ENCODE data around the gene TMED8.

TMED8 gene

DNA sequence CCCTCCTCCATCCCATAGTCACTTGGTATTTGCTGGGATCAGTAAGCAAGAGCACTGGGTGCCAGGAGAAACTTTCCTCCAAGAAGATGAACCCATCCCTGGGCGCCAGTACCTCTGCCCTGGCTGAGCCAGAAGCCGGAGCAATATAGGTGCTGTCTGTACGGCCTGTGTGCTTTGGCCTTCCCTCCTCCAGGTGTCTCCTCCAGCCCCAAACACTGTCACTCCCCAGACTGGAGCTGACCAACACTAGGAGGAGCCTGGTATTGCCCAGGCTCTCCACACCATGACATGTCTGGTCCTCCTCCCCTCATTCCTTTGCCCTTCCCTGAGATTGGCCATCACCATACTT lies 51.2 kb downstream of the TMED8 start:
- Histone ChIP-seq H3K27ac (ENCODE audit: poor library complexity, severe bottlenecking) (no peak overlapping the region), H3K27me3 (ENCODE audit: insufficient read depth, poor library complexity, severe bottlenecking) (no peaks in the 10 kb centered on the region), H3K4me3 (ENCODE audit: severe bottlenecking) (no peak overlapping the region), H3K9me3 (ENCODE audit: severe bottlenecking) (no peaks in the 10 kb centered on the region), H3K36me3 (ENCODE audit: low read depth) (no peaks in the 10 kb centered on the region), H3K4me1 (ENCODE audit: insufficient read depth, poor library complexity, severe bottlenecking) (peaks cover 4% of the 10 kb centered on the region)
- TF ChIP-seq, protein P1, sequence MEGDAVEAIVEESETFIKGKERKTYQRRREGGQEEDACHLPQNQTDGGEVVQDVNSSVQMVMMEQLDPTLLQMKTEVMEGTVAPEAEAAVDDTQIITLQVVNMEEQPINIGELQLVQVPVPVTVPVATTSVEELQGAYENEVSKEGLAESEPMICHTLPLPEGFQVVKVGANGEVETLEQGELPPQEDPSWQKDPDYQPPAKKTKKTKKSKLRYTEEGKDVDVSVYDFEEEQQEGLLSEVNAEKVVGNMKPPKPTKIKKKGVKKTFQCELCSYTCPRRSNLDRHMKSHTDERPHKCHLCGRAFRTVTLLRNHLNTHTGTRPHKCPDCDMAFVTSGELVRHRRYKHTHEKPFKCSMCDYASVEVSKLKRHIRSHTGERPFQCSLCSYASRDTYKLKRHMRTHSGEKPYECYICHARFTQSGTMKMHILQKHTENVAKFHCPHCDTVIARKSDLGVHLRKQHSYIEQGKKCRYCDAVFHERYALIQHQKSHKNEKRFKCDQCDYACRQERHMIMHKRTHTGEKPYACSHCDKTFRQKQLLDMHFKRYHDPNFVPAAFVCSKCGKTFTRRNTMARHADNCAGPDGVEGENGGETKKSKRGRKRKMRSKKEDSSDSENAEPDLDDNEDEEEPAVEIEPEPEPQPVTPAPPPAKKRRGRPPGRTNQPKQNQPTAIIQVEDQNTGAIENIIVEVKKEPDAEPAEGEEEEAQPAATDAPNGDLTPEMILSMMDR (IDR thresholded peaks at IDR 0.05; ENCODE audit: poor library complexity, severe bottlenecking) = no peak
- ATAC-seq (ENCODE audit: low read depth) (no peak), DNase-seq (ENCODE audit: low spot score) (peak; percentile 42)

DNA sequence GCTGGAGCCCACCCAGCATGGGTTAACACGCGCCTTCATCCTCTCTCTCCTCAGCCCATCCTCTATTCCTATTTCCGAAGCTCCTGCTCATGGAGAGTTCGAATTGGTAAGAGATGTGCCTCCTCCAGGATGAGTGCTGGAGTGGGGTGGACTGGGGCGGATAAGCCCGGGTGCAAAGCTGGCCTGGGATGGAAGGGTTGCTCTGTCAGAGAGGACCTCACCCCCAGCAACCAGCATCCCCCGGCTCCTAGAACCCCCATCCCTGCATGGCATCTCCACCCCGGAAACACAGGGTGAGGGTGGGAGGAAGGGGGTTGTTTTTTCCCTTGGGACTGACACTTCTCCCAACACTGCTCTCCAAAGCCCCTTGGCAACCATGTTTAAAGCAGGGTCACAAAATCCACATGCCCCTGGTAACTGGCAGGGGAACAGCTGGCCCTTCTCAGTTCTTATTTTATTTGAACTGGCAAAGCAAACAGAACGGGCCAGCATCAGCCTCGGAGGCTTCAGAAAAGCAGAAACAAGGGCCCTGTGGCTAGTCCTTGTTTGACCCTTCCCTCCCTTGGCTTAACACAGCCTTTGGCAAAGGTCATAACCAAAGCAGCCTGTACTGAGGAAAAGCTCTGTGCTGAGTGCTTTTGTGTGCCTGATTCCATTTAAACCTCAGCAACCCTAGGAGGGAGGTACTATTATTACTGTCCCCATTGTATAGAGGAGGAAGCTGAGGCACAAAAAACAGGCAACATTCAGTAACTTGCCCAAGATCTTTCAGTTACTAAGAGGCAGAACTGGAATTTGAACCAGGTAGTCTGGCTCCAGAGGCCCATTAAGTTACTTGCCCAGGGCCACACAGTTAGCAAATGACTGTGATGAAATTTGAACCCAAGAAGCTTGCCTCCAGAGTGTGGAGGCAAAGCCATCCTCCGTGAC lies 51.8 kb downstream of the TMED8 start:
- H3K4me3 ChIP-seq (ENCODE audit: severe bottlenecking) = no peak overlapping the region
- no peaks in the 10 kb centered on the region for H3K9me3 ChIP-seq (ENCODE audit: severe bottlenecking)
- ATAC-seq (ENCODE audit: low read depth) (no peak), DNase-seq (ENCODE audit: low spot score) (peak; percentile 47)
- no peaks in the 10 kb centered on the region for H3K36me3 ChIP-seq (ENCODE audit: low read depth)
- TF ChIP-seq, protein P1 (IDR thresholded peaks at IDR 0.05; ENCODE audit: poor library complexity, severe bottlenecking) = no peak
- no peaks in the 10 kb centered on the region for H3K27me3 ChIP-seq (ENCODE audit: insufficient read depth, poor library complexity, severe bottlenecking)
- no peak overlapping the region for H3K27ac ChIP-seq (ENCODE audit: poor library complexity, severe bottlenecking)
- H3K4me1 ChIP-seq (ENCODE audit: insufficient read depth, poor library complexity, severe bottlenecking) = peaks cover 4% of the 10 kb centered on the region

DNA sequence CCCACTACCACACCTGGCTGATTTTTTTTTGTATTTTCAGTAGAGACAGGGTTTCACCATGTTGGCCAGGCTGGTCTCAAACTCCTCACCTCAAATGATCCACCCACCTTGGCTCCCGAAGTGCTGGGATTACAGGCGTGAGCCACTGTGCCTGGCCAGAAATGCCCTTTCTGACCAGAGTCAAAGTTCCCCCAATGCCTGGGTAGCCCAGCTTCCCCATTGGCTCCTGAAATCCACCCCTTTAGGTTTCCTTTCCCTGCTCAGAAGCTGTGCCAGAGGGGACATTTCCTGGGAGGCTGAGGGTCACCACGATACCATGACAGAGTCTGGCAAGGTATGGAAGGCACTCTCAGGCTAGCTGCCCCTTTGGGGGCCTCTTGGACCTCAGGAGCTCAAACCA lies 52.6 kb downstream of the TMED8 start:
- ATAC-seq (ENCODE audit: low read depth) (no peak), DNase-seq (ENCODE audit: low spot score) (peak; percentile 16)
- Histone ChIP-seq H3K4me3 (ENCODE audit: severe bottlenecking) (no peak overlapping the region), H3K4me1 (ENCODE audit: insufficient read depth, poor library complexity, severe bottlenecking) (peaks cover 10% of the 10 kb centered on the region), H3K36me3 (ENCODE audit: low read depth) (no peaks in the 10 kb centered on the region), H3K9me3 (ENCODE audit: severe bottlenecking) (no peaks in the 10 kb centered on the region), H3K27ac (ENCODE audit: poor library complexity, severe bottlenecking) (no peak overlapping the region), H3K27me3 (ENCODE audit: insufficient read depth, poor library complexity, severe bottlenecking) (no peaks in the 10 kb centered on the region)
- TF ChIP-seq, protein P1 (IDR thresholded peaks at IDR 0.05; ENCODE audit: poor library complexity, severe bottlenecking) = no peak

DNA sequence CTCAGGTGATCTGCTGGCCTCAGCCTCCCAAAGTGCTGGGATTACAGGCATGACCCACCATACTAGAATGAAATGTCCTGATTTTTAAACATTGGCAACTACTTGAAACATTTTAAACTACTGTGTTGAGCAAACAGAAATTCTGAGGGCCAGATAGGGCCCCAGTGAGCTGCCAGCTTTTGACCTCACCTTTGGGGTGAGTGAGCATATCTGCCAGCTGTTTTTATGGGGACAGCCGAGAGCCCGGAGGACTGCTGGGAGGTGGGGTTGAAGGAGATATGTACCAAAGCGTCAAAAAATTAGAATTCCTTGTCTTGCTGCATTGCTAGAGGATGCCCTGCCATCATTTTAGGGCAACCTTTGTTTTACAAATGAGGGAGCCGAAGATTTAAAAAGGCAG lies 53.3 kb downstream of the TMED8 start:
- Histone ChIP-seq H3K27me3 (ENCODE audit: insufficient read depth, poor library complexity, severe bottlenecking) (no peaks in the 10 kb centered on the region), H3K4me1 (ENCODE audit: insufficient read depth, poor library complexity, severe bottlenecking) (peaks cover 10% of the 10 kb centered on the region), H3K9me3 (ENCODE audit: severe bottlenecking) (no peaks in the 10 kb centered on the region), H3K4me3 (ENCODE audit: severe bottlenecking) (no peak overlapping the region), H3K27ac (ENCODE audit: poor library complexity, severe bottlenecking) (no peak overlapping the region), H3K36me3 (ENCODE audit: low read depth) (no peaks in the 10 kb centered on the region)
- DNase-seq (ENCODE audit: low spot score) (no peak), ATAC-seq (ENCODE audit: low read depth) (no peak)
- TF ChIP-seq, protein P1 (IDR thresholded peaks at IDR 0.05; ENCODE audit: poor library complexity, severe bottlenecking) = no peak

DNA sequence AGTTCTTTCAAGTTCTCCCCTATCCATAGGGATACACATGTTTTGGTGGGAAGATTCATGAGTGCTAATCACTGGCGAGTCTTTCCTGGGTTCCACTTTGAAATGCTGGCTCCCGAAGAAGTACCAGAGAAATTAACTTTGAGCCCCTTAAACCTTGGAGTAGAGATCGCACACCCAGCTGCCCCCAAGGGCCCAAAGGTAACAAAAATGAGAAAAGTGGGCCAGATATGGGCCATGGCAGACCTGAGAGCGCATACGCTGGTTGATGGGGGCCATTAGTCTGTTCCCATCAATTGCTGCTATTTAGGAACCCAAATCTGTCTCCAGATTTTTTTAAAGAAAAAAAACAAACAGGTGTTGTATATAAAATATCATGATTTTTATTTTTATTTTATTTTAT lies 53.9 kb downstream of the TMED8 start:
- Histone ChIP-seq H3K4me1 (ENCODE audit: insufficient read depth, poor library complexity, severe bottlenecking) (peaks cover 10% of the 10 kb centered on the region), H3K9me3 (ENCODE audit: severe bottlenecking) (no peaks in the 10 kb centered on the region), H3K27ac (ENCODE audit: poor library complexity, severe bottlenecking) (no peak overlapping the region), H3K27me3 (ENCODE audit: insufficient read depth, poor library complexity, severe bottlenecking) (no peaks in the 10 kb centered on the region), H3K4me3 (ENCODE audit: severe bottlenecking) (no peak overlapping the region), H3K36me3 (ENCODE audit: low read depth) (no peaks in the 10 kb centered on the region)
- TF ChIP-seq, protein P1 (IDR thresholded peaks at IDR 0.05; ENCODE audit: poor library complexity, severe bottlenecking) = no peak
- ATAC-seq (ENCODE audit: low read depth) = no peak
- no peak for DNase-seq (ENCODE audit: low spot score)

Measured in RWPE2 (cell line).